Measurements from ENCODE around the gene FBXO28.
A peak's percentile ranks its signal among the peaks of the same experiment; 100 is the strongest.

Gene FBXO28, protein sequence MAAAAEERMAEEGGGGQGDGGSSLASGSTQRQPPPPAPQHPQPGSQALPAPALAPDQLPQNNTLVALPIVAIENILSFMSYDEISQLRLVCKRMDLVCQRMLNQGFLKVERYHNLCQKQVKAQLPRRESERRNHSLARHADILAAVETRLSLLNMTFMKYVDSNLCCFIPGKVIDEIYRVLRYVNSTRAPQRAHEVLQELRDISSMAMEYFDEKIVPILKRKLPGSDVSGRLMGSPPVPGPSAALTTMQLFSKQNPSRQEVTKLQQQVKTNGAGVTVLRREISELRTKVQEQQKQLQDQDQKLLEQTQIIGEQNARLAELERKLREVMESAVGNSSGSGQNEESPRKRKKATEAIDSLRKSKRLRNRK

DNA sequence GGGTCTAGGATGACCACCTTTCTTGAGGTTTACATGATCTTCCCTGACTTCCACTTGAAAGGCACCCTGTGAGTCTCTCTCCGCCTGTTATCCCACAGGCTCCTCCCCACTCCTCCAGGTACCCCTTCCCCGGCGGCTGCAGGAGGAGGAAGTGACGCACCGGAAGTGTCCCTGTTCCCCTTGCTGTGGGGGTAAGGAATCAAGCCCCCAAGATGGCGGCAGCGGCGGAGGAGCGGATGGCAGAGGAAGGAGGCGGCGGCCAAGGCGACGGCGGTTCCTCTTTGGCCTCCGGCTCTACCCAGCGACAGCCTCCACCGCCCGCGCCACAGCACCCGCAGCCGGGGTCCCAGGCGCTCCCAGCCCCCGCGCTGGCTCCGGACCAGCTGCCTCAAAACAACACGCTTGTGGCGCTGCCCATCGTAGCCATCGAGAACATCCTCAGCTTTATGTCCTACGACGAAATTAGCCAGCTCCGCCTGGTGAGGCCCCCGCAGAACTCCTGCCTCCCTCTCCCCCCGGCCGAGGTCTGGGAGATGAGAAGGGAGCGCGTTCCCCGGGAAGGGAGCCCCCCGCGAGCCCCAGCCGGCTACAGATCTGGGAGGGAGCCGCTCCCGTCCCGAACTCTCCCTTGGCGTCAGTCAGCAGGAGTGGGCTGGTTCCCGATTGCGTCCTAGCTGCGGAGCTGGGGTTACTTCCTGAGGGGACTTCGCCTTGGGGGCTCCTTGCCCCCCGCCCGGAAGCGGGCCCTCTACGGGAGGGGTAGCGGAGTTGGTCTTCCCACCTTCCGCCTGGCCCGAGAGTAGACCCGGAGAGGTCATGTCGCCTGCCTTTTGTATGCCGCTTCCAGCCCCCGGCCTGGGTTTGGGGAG is at the start of gene FBXO28:
TSS of gene FBXO28 (plus strand) at position 194 of the 869 bp plus-strand sequence. CDS start at position 213, 19 bp downstream.
- peak; percentile 89 for DNase-seq (ENCODE audit: low read depth, low spot score)
- peak within 1 kb of the TSS; percentile 76 for H3K27ac ChIP-seq

DNA sequence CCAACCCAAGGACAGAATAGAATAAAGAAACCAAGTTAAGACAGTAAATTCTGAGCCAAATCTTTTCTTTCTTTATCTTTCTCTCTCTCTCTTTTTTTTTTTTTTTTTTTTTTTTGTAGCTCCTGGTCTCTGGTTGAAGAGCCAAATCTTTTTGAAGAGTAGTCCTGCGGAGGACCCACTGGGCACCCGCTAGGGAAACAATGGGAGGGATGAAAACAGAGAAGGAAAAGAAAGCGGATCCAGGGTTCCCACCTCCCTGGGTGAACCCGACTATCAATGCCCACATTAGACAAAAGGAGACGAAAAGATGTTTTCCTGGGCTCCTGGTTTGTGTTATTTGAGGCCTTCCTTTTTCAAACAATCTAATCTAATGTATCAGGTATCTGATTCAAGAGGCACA is 49.8 kb upstream of the FBXO28 start:
- no peak for DNase-seq (ENCODE audit: low read depth, low spot score)
- H3K27ac ChIP-seq, result peak overlapping the region; percentile 53

DNA sequence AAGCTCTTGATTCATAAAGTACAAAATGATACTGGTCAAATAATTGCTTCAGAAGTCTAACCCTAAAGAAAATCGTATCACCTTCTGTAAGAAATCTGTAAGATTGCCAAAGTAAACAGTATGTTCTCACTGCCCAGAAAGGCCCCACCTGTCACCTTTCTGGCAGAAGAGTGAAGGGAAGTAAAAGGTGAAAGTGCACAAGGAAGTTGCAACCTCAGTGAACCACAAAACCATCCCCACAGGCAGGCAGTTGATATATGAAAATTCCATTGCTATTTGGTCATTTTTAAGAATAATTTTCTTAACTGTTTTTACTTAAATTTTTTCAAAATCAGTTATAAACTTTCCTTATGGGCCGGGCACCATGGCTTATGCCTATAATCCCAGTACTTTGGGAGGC is 48.5 kb upstream of the FBXO28 start:
- peak; percentile 8 for DNase-seq (ENCODE audit: low read depth, low spot score)

DNA sequence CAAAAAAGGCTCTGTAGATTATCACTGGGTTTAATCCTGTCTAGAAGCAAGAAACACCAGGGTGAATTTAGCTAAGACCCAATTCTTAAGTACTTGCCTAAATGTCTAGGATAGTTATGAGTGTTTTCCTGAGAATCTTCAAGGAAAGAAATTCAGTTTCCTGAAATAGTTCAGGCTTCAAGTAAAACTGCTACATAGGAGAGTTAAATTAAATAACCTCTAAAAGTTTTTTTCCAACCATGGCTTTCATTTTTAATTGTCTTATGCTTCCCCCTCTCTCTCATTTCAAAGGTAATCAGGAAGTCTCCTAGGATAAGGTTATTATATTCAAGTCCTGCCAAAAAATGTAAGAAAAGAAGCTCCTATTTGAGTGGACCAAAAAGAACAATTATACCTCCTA is 46.7 kb upstream of the FBXO28 start:
- H3K27ac ChIP-seq, result peak overlapping the region; percentile 83
- DNase-seq (ENCODE audit: low read depth, low spot score), result no peak

More for the DNA sequence above, 48.5 kb upstream of the FBXO28 start:
- peak overlapping the region; percentile 53 for H3K27ac ChIP-seq

DNA sequence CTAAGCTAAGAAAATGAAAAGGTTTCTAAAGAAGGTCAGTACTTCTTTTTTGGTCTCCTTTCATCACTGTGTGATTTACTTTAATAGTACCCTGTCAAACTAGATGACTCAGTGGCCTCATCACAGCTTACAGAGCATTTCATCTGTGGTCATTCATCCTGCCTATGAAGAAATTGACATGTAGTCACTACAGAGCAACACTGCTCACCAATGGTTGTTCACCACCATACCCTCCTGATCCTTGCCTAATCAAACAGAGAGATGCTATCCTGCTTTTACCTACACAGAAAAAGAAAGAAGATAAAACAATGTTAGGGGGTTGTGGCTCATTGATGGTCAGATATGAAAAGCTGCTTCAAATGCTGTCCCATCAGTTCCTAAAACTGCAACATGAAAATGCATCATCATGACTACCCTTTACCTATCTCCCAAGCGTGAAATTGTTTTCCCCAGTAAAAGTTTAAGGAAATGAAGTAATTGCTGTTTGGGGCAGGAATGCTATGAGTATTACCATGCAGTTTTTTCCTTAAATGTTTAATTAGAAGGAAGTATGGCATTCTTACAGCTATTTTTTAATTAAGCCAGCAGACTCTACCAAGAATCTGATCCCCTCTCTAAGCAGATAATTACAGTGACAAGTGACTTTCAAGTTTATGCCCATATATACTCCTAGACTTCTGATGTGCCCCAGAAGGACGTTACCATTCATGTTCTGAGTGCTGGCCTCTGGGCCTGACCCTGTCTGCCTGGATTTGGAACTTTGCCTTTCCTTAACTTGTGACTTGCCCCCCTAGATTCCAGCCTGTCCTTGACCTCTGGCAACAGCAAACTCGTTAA is 46.1 kb upstream of the FBXO28 start:
- peak overlapping the region; percentile 83 for H3K27ac ChIP-seq

DNA sequence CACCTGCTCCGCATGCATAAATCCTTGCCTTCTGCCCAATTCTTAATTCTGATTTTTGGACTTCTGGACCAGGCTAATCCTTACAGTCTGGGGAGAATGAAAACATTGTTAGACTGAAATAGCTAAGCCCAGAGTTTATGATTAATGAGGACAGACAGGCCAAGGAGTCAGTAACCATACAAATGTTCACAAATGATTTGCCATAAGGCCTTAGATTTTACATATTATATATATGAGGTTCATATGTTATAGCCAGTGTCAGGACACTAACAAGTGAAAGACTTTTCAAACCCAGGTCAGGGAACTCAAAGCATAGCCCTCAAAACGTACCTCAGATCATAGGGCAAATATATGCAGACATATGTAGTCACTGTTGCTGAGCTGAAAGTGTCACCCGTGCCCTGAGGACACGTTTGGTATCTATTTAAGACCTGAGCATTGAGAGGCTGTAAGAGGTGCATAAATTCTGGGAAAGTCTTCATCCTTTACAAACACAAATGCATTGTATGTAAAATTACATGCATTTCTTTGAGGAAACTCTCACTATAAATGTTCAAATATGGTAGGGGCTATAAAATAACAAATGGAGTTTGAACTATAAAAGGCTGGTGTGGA is 45.3 kb upstream of the FBXO28 start:
- no peak for DNase-seq (ENCODE audit: low read depth, low spot score)
- peak overlapping the region; percentile 83 for H3K27ac ChIP-seq

More for the DNA sequence above, 46.1 kb upstream of the FBXO28 start:
- DNase-seq (ENCODE audit: low read depth, low spot score), result peak; percentile 71

DNA sequence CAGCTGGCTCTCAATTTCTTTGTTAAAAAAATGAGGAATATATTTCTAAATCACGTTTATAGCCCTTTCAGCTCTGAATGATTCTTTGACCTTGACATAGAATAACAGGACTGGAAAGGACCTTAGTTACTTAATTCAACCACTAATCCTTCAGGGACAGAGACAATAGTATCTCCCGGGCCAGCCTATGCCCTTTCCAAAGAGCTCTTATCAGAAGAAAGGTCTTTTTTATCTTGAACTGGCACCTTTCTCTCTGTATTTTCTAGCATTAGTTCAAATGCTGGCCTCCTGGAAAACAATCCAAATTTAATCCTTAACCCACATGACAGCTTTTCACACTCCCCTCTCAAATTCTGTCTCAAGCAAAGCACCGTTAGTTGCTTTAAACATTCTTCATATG is 44.8 kb upstream of the FBXO28 start:
- no peak for DNase-seq (ENCODE audit: low read depth, low spot score)
- H3K27ac ChIP-seq, result no peak overlapping the region

DNA sequence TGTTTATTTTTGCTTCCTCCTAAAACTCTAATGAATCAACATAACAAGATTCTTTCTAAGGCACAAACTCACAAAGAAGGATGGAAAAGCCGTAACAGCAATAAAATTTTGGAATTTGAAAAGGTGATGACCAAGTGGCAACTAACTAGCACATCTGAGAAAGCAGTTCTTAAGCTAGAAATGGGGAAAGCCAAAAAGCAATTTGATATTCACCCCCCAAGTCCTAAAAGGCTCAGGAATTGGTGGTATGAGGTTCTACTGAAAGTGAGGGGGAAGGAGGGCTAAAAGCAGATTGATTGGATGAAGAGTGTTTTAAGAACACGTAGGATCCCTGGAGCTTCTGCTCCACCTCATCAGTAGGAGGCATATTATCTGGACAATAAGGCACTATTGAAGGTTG is 43.4 kb upstream of the FBXO28 start:
- no peak for DNase-seq (ENCODE audit: low read depth, low spot score)
- no peak overlapping the region for H3K27ac ChIP-seq

DNA sequence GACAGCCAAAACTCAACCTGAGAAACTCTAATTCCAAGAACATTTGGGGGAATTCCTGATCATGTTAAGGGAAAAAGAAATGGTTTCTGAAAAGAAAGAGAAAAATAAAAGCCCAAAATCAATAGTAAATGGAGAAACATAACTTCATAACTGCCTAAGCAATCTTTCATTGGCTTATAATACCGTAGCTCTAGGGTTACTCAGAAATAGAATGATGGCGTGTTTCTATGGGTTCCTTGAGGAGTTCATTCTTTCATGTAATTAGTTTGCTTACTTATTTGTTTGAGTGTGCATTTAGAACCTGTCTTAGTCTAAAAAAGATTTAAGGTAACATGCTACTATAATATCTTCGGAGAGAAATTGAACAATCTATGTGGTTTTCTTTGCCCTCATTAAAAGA is 37.5 kb upstream of the FBXO28 start:
- H3K27ac ChIP-seq, result no peak overlapping the region

DNA sequence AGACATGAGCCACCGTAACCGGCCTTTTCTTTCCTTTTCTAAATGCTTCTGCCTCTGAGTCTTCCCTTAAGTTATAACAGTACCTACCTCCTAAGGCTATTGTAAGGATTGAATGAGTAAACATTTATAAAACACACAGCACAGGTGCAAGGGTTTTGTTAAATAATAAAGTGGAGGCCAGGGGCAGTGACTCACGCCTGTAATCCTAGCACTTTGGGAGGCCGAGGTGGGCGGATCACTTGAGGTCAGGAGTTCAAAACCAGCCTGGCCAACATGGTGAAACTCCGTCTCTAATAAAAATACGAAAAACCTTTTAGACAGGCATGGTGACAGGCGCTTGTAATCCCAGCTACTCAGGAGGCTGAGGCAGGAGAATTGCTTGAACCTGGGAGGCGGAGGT is 34.3 kb upstream of the FBXO28 start:
- H3K27ac ChIP-seq, result peak overlapping the region; percentile 90
- DNase-seq (ENCODE audit: low read depth, low spot score), result peak; percentile 46

More for the DNA sequence above, 37.5 kb upstream of the FBXO28 start:
- no peak for DNase-seq (ENCODE audit: low read depth, low spot score)

DNA sequence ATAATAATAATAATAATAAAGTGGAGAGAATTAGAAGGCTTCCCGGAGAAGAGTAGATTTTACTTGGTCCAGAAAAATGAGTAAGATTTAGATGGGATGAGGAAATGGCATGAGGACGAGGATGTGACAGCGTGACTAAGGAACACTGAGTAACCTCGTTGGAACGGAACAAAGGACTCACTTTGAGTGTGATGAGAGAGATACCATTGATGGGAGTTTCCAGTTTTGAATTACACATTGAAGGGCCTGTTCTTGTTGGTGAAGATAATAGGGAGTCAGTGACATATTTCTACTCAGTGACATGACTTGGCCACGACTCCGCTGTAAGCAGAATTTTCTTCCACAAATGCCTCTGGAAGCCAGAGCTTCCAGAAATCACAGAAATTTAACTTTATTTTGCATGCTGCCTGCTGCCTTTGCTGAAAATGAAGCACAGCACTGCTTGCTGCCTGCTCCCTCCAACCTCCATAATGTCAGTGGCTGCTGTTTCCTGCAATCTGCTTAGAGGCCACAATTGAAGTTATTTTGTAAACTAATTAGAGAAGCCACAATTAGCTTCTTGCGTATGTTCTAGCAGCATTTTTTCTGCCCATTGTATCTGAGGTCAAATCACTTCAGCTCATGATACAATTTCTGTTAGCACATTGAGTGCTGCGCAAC is 33.7 kb upstream of the FBXO28 start:
- peak; percentile 69 for DNase-seq (ENCODE audit: low read depth, low spot score)
- peak overlapping the region; percentile 90 for H3K27ac ChIP-seq

DNA sequence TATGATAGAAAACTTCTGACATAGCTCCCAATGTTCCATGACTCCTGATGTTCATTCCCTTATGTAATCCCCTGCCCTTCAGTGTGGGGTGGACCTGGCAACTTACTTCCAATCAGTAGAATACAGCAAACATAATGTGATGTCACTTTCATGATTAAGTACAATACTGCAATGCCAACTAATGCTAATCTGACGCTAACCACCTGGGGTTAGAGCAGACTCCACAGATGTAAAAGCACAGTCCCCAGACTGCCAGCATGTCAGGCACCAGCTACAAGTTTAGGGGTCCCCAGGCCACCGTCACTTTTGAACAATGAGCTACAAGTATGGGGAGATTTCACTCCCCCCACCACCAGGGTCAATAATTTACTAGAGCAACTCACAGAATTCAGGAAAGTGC is 32.3 kb upstream of the FBXO28 start:
- no peak for DNase-seq (ENCODE audit: low read depth, low spot score)
- H3K27ac ChIP-seq, result peak overlapping the region; percentile 90

DNA sequence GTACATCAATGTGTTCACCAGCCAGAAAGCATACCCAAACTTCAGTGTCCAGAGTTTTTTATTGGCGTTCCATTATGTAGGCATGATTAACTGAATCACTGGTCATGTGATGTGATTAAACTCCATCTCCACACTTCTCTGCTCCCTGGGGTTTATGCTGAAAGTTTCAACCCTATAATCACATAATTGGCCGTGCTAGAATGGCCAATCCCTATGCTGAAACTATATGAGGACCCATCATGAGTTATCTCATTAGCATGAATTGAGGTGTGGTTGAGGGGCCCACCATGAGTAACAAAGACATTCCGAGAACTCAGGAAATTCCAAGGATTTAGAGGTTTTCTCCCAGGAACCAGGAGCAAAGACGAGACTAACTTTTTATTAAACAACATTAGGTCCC is 31.8 kb upstream of the FBXO28 start:
- no peak overlapping the region for H3K27ac ChIP-seq
- no peak for DNase-seq (ENCODE audit: low read depth, low spot score)

DNA sequence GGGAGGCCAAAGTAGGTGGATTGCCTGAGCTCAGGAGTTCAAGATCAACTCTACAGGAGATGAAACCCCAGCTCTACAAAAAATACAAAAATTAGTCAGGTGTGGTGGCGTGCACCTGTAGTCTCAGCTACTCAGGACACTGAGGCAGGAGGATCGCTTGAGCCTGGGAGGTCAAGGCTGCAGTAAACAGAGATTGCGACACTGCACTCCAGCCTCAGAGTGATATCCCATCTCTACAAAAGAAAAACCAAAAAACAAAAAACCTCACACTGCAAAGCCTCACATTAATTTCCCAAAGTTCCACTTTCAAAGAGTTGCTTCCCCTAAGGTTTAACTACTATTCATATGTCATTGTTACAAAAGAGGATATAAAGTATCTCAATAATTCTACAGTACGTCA is 29.0 kb upstream of the FBXO28 start:
- H3K27ac ChIP-seq, result no peak overlapping the region
- DNase-seq (ENCODE audit: low read depth, low spot score), result no peak

DNA sequence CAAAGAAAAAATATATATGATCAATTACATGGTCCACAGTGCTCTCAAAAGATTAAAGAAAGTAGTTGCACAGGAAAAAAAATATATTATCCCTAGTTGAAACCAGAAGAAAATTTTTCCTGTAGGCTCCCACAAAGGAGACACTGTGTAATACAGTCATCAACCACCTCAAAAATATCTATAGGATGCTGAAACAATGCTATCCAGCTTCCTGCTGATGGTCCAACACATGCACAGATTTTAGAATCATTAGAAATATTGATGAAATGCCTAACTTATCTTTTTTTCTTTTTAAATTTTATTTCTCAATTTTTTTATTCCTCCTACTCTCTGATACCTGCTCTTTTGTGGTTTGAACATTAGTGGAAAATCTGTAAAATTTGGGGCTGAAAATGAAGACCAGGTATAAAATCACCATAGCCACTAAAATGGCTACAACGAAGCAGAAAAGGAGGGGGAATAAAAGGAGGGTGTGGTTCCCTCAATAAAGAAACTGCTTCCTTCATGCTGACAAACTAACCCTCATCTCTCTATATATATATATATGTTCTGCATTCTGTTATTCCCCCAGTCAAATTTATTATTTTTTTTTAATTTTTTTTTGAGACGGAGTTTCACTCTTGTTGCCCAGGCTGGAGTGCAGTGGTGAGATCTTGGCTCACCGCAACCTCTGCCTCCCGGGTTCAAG is 28.3 kb upstream of the FBXO28 start:
- DNase-seq (ENCODE audit: low read depth, low spot score), result no peak
- no peak overlapping the region for H3K27ac ChIP-seq

DNA sequence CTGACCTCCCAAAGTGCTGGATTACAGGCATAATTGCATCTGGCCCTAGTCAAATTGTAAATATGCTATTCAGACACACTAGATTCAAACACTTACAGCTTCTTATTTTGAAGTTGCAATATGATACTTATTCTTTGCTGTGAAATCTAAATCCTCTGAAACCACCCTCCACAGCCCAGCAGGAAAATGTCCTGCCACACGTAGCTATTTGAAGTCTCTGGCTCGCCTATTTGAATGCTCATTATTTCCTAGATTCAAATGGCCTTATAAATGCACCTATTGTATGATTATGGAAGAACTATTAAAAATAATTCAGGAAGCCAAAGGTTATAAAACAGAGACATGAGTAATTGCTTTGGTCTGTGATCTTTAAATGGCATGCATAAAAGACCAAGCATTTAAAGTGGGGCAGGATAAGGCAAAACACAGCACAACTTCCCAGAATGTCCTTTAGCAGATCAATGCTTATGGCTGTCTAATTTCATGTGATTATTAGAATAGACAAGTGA is 26.6 kb upstream of the FBXO28 start:
- DNase-seq (ENCODE audit: low read depth, low spot score), result no peak
- no peak overlapping the region for H3K27ac ChIP-seq

DNA sequence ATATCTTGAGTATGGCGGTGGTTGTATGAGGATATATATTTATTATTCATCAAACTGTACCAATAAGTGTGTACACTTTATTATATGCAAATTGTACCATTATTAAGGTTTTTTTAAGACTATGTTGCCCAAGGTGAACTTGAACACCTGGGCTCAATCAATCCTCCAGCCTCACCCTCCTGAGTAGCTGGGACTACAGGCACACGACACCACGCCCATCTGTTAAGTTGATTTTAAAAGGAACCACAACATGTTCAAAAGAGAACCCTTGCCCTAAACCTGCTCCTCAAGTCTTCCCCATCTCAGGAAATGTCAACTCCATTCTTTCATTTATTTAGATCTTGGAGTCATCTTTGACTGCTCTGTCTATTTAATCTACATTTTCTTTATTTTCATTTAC is 24.3 kb upstream of the FBXO28 start:
- H3K27ac ChIP-seq, result no peak overlapping the region
- DNase-seq (ENCODE audit: low read depth, low spot score), result no peak

DNA sequence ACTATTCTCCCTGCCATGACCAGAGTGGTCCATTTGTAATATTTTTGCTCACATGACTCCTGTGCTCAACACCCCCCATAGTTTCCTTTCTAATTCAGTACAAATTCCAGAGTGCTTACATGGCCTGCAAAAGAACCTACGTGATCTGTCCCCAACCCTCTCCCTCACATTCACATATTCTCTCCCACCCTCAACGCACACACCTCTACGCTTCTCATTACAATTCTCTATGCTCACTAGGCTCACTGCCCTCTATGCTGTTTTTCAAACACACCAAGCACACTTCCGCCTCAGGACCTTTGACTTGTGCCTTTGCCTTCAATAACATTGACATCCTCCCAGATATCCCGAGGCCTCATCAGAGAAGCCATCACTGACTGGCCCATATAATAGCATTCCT is 23.8 kb upstream of the FBXO28 start:
- DNase-seq (ENCODE audit: low read depth, low spot score), result no peak
- no peak overlapping the region for H3K27ac ChIP-seq

DNA sequence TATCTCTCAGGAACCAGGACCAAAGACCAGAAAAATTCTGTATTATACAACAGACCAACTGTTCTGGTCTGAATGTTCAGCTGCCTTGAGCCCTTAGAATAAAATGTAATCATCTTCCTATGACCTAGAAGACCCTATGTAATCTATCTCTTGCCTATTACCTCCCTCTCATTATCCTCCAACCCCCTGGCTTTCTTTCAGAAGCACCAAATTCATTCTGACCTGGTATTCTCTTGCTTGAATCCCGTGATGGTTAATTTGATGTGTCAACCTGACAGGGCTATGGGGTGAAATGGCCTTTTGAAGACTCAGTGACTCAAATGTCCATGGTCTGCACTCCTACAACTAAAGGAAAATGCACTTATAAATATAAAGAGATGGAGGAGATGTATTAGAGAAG is 21.8 kb upstream of the FBXO28 start:
- H3K27ac ChIP-seq, result no peak overlapping the region
- no peak for DNase-seq (ENCODE audit: low read depth, low spot score)
